SK-N-SH (cell line): Measurements from ENCODE around the gene KIF18B. TPM values are rescaled to one million over a fixed set of nuclear protein-coding genes. Genes with fewer than 3 reads are reported as not detected.

Experiments
- CTCF ChIA-PET: fragments of 300-600, 350-600 bp; formaldehyde crosslinking; extraction: SDS; loops from one replicate; lab custom pipeline; 2021; lab: Yijun Ruan, JAX
- POLR2A ChIA-PET: fragments of 350-600 bp; sonication (Branson Sonifier 250); formaldehyde crosslinking; extraction: SDS; loops from one replicate; lab custom pipeline; 2020; ENCODE audit warnings: antibody characterized with exemption, inconsistent platforms; lab: Yijun Ruan, JAX
- DNase-seq: peaks from one replicate; pipeline ENCODE4 v3.0.0; 2012
- H2AFZ ChIP-seq: fragments of 200-600 bp; sonication (generic); 2 replicates; pipeline ENCODE4 v1.8.1; 2016; ENCODE audit warnings: antibody characterized with exemption, mild to moderate bottlenecking, low read depth
- H3F3A ChIP-seq: fragments of 200-600 bp; sonication (generic); replicated peaks from 2 replicates; pipeline ENCODE3; 2016; ENCODE audit warnings: antibody characterized with exemption, mild to moderate bottlenecking; ENCODE audit not compliant: insufficient read depth
- H3K27ac ChIP-seq, 2 experiments: fragments of 200-500 bp in 1 of 2; fragments of 200-600 bp in 1 of 2; sonication (Bioruptor generic) in 1 of 2; sonication (generic), shearing (Covaris generic) in 1 of 2; 2 replicates each; pipeline versions ENCODE4 v1.5.1 to v1.6.1; 2014 to 2016; ENCODE audit warnings: low read depth in 2 of 2, inconsistent platforms in 1 of 2, low read length in 1 of 2, mild to moderate bottlenecking in 1 of 2, mixed read lengths in 1 of 2
- H3K27me3 ChIP-seq: fragments of 200-600 bp; sonication (generic), shearing (Covaris generic); 2 replicates; pipeline ENCODE4 v1.6.1; 2016; ENCODE audit warnings: mixed run types; ENCODE audit not compliant: insufficient read depth
- H3K36me3 ChIP-seq, 2 experiments: fragments of 200-500 bp in 1 of 2; fragments of 200-600 bp in 1 of 2; sonication (Bioruptor generic) in 1 of 2; sonication (generic) in 1 of 2; replicated peaks in 1 of 2; 2 replicates each; pipeline versions ENCODE3 to v1.5.1; 2014 to 2016; ENCODE audit warnings: low read length in 1 of 2, mild to moderate bottlenecking in 1 of 2; ENCODE audit not compliant: insufficient read depth in 2 of 2, control insufficient read depth in 1 of 2
- H3K4me1 ChIP-seq, 2 experiments: fragments of 200-500 bp in 1 of 2; fragments of 200-600 bp in 1 of 2; sonication (Bioruptor generic) in 1 of 2; sonication (generic), shearing (Covaris generic) in 1 of 2; 2 replicates each; pipeline versions ENCODE4 v1.5.1 to v1.6.1; 2014 to 2016; ENCODE audit warnings: low read depth in 1 of 2, low read length in 1 of 2, mixed run types in 1 of 2; ENCODE audit not compliant: insufficient read depth in 2 of 2, control insufficient read depth in 1 of 2
- H3K4me2 ChIP-seq: fragments of 200-600 bp; sonication (generic), shearing (Covaris generic); 2 replicates; pipeline ENCODE4 v1.6.1; 2017; ENCODE audit warnings: mixed run types
- H3K4me3 ChIP-seq, 2 experiments: fragments of 200-500 bp in 1 of 2; fragments of 200-600 bp in 1 of 2; sonication (Bioruptor generic) in 1 of 2; sonication (generic), shearing (Covaris generic) in 1 of 2; 2 replicates each; pipeline versions ENCODE4 v1.5.1 to v1.8.1; 2014 to 2016; ENCODE audit warnings: low read depth in 2 of 2, inconsistent platforms in 1 of 2, low read length in 1 of 2, mild to moderate bottlenecking in 1 of 2, mixed read lengths in 1 of 2, moderate library complexity in 1 of 2
- H3K79me2 ChIP-seq: fragments of 200-600 bp; sonication (generic); 2 replicates; pipeline ENCODE4 v1.8.1; 2017; ENCODE audit warnings: mild to moderate bottlenecking; ENCODE audit not compliant: insufficient read depth
- H3K9ac ChIP-seq: fragments of 200-600 bp; sonication (generic); 2 replicates; pipeline ENCODE4 v1.6.1; 2017; ENCODE audit warnings: mixed run types
- H3K9me2 ChIP-seq: fragments of 200-600 bp; sonication (generic); 2 replicates; pipeline ENCODE4 v1.6.1; 2017; ENCODE audit warnings: mixed run types
- H3K9me3 ChIP-seq: fragments of 200-600 bp; sonication (generic); 2 replicates; pipeline ENCODE4 v1.6.1; 2017; ENCODE audit warnings: mixed run types, mild to moderate bottlenecking, moderate library complexity
- H4K20me1 ChIP-seq: fragments of 200-600 bp; sonication (generic); 2 replicates; pipeline ENCODE4 v1.6.1; 2017; ENCODE audit warnings: mild to moderate bottlenecking, mixed run types; ENCODE audit not compliant: insufficient read depth
- EP300 ChIP-seq, 2 experiments: IDR thresholded peaks; 2 replicates each; pipeline versions ENCODE4 v1.4.0 to v1.6.1; 2012; ENCODE audit warnings: borderline replicate concordance in 1 of 2, low read depth in 1 of 2, low read length in 1 of 2
- FOSL2 ChIP-seq: IDR thresholded peaks from 2 replicates; pipeline ENCODE4 v1.4.0; 2012; ENCODE audit warnings: low read depth, mild to moderate bottlenecking, moderate library complexity, borderline replicate concordance
- FOXM1 ChIP-seq: IDR thresholded peaks from 2 replicates; pipeline ENCODE4 v1.4.0; 2012; ENCODE audit warnings: low read depth, mild to moderate bottlenecking
- JUND ChIP-seq: IDR thresholded peaks from 2 replicates; pipeline ENCODE4 v1.4.0; 2012
- MEF2A ChIP-seq: IDR thresholded peaks from 2 replicates; pipeline ENCODE4 v1.4.0; 2012; ENCODE audit warnings: low read depth, borderline replicate concordance
- PBX3 ChIP-seq: IDR thresholded peaks from 2 replicates; pipeline ENCODE4; 2012
- POLR2AphosphoS5 ChIP-seq: IDR thresholded peaks from 2 replicates; pipeline ENCODE4 v1.6.1; 2012; ENCODE audit warnings: low read depth, low read length
- RFX5 ChIP-seq: IDR thresholded peaks from 2 replicates; pipeline ENCODE4 v1.6.1; 2012; ENCODE audit warnings: mild to moderate bottlenecking, improper control_type of control experiment, low read length
- RXRA ChIP-seq: IDR thresholded peaks from 2 replicates; pipeline ENCODE4 v1.4.0; 2012; ENCODE audit warnings: low read depth, mild to moderate bottlenecking, borderline replicate concordance
- TAF1 ChIP-seq: IDR thresholded peaks from 2 replicates; pipeline ENCODE4 v1.6.1; 2012; ENCODE audit warnings: low read depth, mild to moderate bottlenecking, low read length, moderate library complexity, borderline replicate concordance
- TCF12 ChIP-seq: IDR thresholded peaks from 2 replicates; pipeline ENCODE4 v1.4.0; 2012
- TEAD4 ChIP-seq: IDR thresholded peaks from 2 replicates; pipeline ENCODE4 v1.4.0; 2012; ENCODE audit warnings: mild to moderate bottlenecking, borderline replicate concordance; ENCODE audit not compliant: insufficient read depth
- YY1 ChIP-seq: IDR thresholded peaks from 2 replicates; pipeline ENCODE4 v1.4.0; 2012; ENCODE audit warnings: low read depth, mild to moderate bottlenecking
- WGBS: methylation state at CpG from one replicate; pipeline ENCODE4 v1.1.6; 2017; ENCODE audit warnings: low lambda C conversion rate; 5-methylcytosine and 5-hydroxymethylcytosine counted together
- polyA plus RNA-seq, 3 experiments: library from polyadenylated mRNA; depleted of rRNA; stranded (reverse); fragments of >200 nt; gene quantifications; 2 replicates each; pipeline ENCODE4 v1.2.3, GENCODE V29; 2012
- TF ChIP-seq, protein P1 (sequence below): fragments of 200-600 bp; sonication (generic); IDR thresholded peaks from 2 replicates; pipeline ENCODE4 v1.6.1; 2017; ENCODE audit warnings: antibody characterized with exemption, mild to moderate bottlenecking, moderate library complexity
- TF ChIP-seq, protein P2 (sequence below): fragments of 150-350 bp; IDR thresholded peaks from 2 replicates; pipeline ENCODE4 v1.6.1; 2017; ENCODE audit warnings: antibody characterized with exemption, low read length, low read depth, borderline replicate concordance
- TF ChIP-seq, protein P3 (sequence below): IDR thresholded peaks from 2 replicates; pipeline ENCODE4 v1.6.1; 2012; ENCODE audit warnings: mild to moderate bottlenecking, low read depth, low read length, moderate library complexity

The KIF18B gene
- polyA plus RNA-seq, 1 of the 3 experiments (the other 2 are of a cell fraction): 14.7 TPM

DNA sequence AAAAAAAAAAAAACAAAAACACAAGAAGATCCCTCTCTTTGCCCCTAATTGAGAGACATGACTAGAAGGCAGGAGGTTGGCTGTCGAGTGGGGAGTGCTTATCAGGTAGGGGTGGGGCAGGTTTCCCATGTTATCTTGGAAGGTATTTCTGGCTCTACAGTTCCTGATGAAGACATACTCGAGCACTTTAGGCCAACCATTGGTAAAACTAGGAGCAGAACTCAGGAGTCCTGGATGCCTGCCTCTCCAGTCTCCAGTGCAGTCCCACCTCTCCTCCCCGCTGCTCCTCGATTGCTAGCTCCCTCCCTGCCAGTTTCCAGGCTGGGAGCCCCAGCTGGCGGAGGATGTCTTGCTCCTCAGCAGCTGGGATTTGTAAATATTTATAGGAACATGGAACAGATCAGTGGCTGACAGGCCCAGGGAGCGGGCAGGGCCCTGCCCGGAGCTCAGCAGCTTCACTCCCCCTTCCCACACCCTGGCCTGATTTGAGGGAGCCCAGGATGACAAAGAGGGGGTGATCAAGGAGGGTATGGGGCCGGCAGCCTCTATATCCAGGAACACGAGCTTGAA, 31.9 kb upstream of the KIF18B start:
- H3K79me2 ChIP-seq: no peaks in the 10 kb centered on the region
- no peak overlapping the region for H3K4me3 ChIP-seq
- no peaks in the 10 kb centered on the region for H3K27me3 ChIP-seq
- ChIA-PET CTCF (interaction anchor here (1.0 to 3.3 kb wide), 7 partner anchors 10 to 153 kb away, joined by 3 to 20 read pairs (median 7); partner anchors contain the start of gene PLCD3), POLR2A (interaction anchor here (0.8 kb wide), 1 partner anchor 47 kb away, joined by 3 read pairs; no protein-coding TSS in a partner anchor)
- TF ChIP-seq TCF12: no peak
- no peak for TF ChIP-seq FOXM1
- no peak for TF ChIP-seq JUND
- no peak for TF ChIP-seq YY1
- H3F3A ChIP-seq: no peaks in the 10 kb centered on the region
- no peak for DNase-seq
- no peaks in the 10 kb centered on the region for H3K9me2 ChIP-seq
- H4K20me1 ChIP-seq: no peaks in the 10 kb centered on the region
- H3K27ac ChIP-seq: no peak overlapping the region
- WGBS: 73% methylated on average over 5 of the region's 9 CpGs
- no peak overlapping the region for H3K9ac ChIP-seq
- H2AFZ ChIP-seq: no peak overlapping the region
- H3K9me3 ChIP-seq: no peaks in the 10 kb centered on the region
- H3K4me2 ChIP-seq: no peak overlapping the region
- H3K4me1 ChIP-seq: peaks cover 0 to 18% of the 10 kb centered on the region in 2 experiments; a peak in 1 of 4 replicates
- no peaks in the 10 kb centered on the region for H3K36me3 ChIP-seq

DNA sequence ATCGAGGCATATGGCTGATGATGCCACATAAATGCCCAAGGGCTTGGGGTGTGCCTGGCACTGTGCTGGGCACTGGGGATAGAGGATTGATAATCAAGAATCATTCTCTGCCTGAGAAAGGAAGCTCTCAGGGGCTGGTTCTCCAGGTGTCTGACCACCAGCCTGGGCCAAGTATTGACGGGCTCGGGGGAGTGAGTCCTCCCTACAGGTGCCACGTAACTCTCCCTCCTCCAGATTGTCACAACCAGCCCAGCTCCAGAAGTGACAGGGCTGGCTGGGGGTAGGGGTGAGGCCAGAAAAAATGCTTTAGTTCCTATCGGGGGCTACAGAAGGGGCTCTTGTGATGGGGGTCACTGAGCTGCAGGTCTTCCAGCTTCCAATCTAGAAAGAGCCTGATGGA, 31.2 kb upstream of the KIF18B start:
- Histone ChIP-seq H2AFZ (no peak overlapping the region), H3K4me1 (peaks cover 0 to 18% of the 10 kb centered on the region in 2 experiments; a peak in 1 of 4 replicates), H4K20me1 (no peaks in the 10 kb centered on the region), H3K9me3 (no peaks in the 10 kb centered on the region), H3F3A (no peaks in the 10 kb centered on the region), H3K79me2 (no peaks in the 10 kb centered on the region), H3K36me3 (no peaks in the 10 kb centered on the region), H3K27me3 (no peaks in the 10 kb centered on the region), H3K4me3 (no peak overlapping the region), H3K9me2 (no peaks in the 10 kb centered on the region), H3K9ac (no peak overlapping the region), H3K4me2 (no peak overlapping the region), H3K27ac (no peak overlapping the region)
- ChIA-PET CTCF (interaction anchor here (0.8 to 3.3 kb wide), 7 partner anchors 10 to 201 kb away, joined by 3 to 20 read pairs (median 7); partner anchors contain the start of genes C1QL1 and PLCD3), POLR2A (no interaction called here)
- WGBS: 74% methylated on average over 4 of the region's 5 CpGs
- TF ChIP-seq PBX3 (no peak), FOSL2 (no peak), RXRA (no peak), MEF2A (no peak), TEAD4 (no peak), JUND (no peak), YY1 (no peak), POLR2AphosphoS5 (no peak), EP300 (IDR thresholded peaks at IDR 0.05; ENCODE audit: borderline replicate concordance in 1 of 2, low read depth in 1 of 2, low read length in 1 of 2) (no peak), RFX5 (no peak), TCF12 (no peak), TAF1 (no peak)
- TF ChIP-seq, protein P1, sequence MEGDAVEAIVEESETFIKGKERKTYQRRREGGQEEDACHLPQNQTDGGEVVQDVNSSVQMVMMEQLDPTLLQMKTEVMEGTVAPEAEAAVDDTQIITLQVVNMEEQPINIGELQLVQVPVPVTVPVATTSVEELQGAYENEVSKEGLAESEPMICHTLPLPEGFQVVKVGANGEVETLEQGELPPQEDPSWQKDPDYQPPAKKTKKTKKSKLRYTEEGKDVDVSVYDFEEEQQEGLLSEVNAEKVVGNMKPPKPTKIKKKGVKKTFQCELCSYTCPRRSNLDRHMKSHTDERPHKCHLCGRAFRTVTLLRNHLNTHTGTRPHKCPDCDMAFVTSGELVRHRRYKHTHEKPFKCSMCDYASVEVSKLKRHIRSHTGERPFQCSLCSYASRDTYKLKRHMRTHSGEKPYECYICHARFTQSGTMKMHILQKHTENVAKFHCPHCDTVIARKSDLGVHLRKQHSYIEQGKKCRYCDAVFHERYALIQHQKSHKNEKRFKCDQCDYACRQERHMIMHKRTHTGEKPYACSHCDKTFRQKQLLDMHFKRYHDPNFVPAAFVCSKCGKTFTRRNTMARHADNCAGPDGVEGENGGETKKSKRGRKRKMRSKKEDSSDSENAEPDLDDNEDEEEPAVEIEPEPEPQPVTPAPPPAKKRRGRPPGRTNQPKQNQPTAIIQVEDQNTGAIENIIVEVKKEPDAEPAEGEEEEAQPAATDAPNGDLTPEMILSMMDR: no peak
- TF ChIP-seq, protein P2, sequence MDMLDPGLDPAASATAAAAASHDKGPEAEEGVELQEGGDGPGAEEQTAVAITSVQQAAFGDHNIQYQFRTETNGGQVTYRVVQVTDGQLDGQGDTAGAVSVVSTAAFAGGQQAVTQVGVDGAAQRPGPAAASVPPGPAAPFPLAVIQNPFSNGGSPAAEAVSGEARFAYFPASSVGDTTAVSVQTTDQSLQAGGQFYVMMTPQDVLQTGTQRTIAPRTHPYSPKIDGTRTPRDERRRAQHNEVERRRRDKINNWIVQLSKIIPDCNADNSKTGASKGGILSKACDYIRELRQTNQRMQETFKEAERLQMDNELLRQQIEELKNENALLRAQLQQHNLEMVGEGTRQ: no peak
- TF ChIP-seq, protein P3, sequence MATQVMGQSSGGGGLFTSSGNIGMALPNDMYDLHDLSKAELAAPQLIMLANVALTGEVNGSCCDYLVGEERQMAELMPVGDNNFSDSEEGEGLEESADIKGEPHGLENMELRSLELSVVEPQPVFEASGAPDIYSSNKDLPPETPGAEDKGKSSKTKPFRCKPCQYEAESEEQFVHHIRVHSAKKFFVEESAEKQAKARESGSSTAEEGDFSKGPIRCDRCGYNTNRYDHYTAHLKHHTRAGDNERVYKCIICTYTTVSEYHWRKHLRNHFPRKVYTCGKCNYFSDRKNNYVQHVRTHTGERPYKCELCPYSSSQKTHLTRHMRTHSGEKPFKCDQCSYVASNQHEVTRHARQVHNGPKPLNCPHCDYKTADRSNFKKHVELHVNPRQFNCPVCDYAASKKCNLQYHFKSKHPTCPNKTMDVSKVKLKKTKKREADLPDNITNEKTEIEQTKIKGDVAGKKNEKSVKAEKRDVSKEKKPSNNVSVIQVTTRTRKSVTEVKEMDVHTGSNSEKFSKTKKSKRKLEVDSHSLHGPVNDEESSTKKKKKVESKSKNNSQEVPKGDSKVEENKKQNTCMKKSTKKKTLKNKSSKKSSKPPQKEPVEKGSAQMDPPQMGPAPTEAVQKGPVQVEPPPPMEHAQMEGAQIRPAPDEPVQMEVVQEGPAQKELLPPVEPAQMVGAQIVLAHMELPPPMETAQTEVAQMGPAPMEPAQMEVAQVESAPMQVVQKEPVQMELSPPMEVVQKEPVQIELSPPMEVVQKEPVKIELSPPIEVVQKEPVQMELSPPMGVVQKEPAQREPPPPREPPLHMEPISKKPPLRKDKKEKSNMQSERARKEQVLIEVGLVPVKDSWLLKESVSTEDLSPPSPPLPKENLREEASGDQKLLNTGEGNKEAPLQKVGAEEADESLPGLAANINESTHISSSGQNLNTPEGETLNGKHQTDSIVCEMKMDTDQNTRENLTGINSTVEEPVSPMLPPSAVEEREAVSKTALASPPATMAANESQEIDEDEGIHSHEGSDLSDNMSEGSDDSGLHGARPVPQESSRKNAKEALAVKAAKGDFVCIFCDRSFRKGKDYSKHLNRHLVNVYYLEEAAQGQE: no peak
- DNase-seq: no peak
